ENCODE measurements around the gene IFT81.

IFT81 gene

GRCh38 chr12:110245369-110245772 lies 121.2 kb downstream of the IFT81 start:
- no peaks in the 10 kb centered on the region for H3K36me3 ChIP-seq (ENCODE audit: low read length)
- H3K27ac ChIP-seq (ENCODE audit: low read depth, low read length) = no peak overlapping the region
- H4K20me1 ChIP-seq (ENCODE audit: low read depth, low read length) = no peaks in the 10 kb centered on the region
- TF ChIP-seq CTCF (IDR thresholded peaks at IDR 0.05; ENCODE audit: insufficient read depth, low read length, poor library complexity, severe bottlenecking) (peak; percentile 68), EZH2phosphoT487 (conservative IDR thresholded peaks at IDR 0.05; ENCODE audit: low read length) (no peak)
- H3K4me2 ChIP-seq (ENCODE audit: low read depth, low read length, poor library complexity, severe bottlenecking) = no peak overlapping the region
- H3F3A ChIP-seq (ENCODE audit: insufficient read depth) = no peaks in the 10 kb centered on the region
- no peaks in the 10 kb centered on the region for H3K79me2 ChIP-seq (ENCODE audit: insufficient read depth, low read length)
- no peaks in the 10 kb centered on the region for H3K27me3 ChIP-seq (ENCODE audit: low read length)
- no peaks in the 10 kb centered on the region for H3K9me2 ChIP-seq (replicated peaks; ENCODE audit: insufficient read depth, low read length)
- H3K4me3 ChIP-seq (ENCODE audit: insufficient read depth, low read length, poor library complexity, severe bottlenecking) = no peak overlapping the region
- H2AFZ ChIP-seq (ENCODE audit: low read depth, low read length, severe bottlenecking) = no peak overlapping the region
- no peak overlapping the region for H3K9ac ChIP-seq (ENCODE audit: low read length)
- H3K9me3 ChIP-seq (ENCODE audit: insufficient read depth, low read length) = no peaks in the 10 kb centered on the region

DNA sequence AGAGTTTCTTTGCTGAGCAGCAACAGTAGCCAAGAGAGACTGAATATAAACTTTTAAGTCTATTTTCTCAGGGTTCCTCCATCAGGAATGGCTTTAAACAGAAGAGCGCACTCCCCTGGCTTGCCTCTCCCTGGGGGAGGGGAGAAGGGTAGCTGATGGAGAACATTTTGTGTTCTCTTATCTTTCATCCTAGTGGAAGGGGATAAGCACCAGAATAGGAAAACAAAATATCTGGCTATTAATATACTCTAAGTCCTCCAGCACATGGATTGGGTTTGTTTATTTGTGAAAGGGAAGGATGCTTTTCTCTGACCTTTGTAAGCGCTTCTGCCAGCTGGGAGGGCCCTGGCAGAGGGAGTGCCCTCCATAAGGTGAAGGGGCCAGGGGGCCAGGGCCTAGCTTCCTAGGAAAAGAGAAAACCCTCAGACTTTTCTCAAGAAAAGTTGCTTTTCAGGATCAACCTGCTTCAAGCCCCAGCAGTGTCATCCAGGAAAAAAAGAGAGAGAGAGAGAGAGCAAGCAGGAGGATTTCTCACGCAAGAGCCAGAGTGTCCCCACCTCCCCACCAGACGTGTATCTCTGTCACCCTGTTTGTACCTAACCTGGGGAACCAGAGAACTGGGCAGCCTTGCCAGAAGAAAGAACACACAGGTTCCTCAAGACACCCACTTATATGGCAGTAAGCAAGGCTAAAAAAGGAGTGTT lies 122.6 kb downstream of the IFT81 start:
- Histone ChIP-seq H3K9ac (ENCODE audit: low read length) (no peak overlapping the region), H3K9me3 (ENCODE audit: insufficient read depth, low read length) (no peaks in the 10 kb centered on the region), H3F3A (ENCODE audit: insufficient read depth) (no peaks in the 10 kb centered on the region), H2AFZ (ENCODE audit: low read depth, low read length, severe bottlenecking) (no peak overlapping the region), H3K27ac (ENCODE audit: low read depth, low read length) (no peak overlapping the region), H3K36me3 (ENCODE audit: low read length) (no peaks in the 10 kb centered on the region), H3K27me3 (ENCODE audit: low read length) (no peaks in the 10 kb centered on the region), H4K20me1 (ENCODE audit: low read depth, low read length) (no peaks in the 10 kb centered on the region), H3K4me2 (ENCODE audit: low read depth, low read length, poor library complexity, severe bottlenecking) (no peak overlapping the region), H3K79me2 (ENCODE audit: insufficient read depth, low read length) (no peaks in the 10 kb centered on the region), H3K9me2 (replicated peaks; ENCODE audit: insufficient read depth, low read length) (no peaks in the 10 kb centered on the region), H3K4me3 (ENCODE audit: insufficient read depth, low read length, poor library complexity, severe bottlenecking) (no peak overlapping the region)
- TF ChIP-seq EZH2phosphoT487 (conservative IDR thresholded peaks at IDR 0.05; ENCODE audit: low read length) (no peak), CTCF (IDR thresholded peaks at IDR 0.05; ENCODE audit: insufficient read depth, low read length, poor library complexity, severe bottlenecking) (no peak)

- H3K9me2 ChIP-seq (replicated peaks; ENCODE audit: insufficient read depth, low read length) = no peaks in the 10 kb centered on the region
- H3K27ac ChIP-seq (ENCODE audit: low read depth, low read length) = no peak overlapping the region
- no peaks in the 10 kb centered on the region for H3K79me2 ChIP-seq (ENCODE audit: insufficient read depth, low read length)
- no peaks in the 10 kb centered on the region for H3K36me3 ChIP-seq (ENCODE audit: low read length)
- no peaks in the 10 kb centered on the region for H3F3A ChIP-seq (ENCODE audit: insufficient read depth)
- no peaks in the 10 kb centered on the region for H3K9me3 ChIP-seq (ENCODE audit: insufficient read depth, low read length)
- H4K20me1 ChIP-seq (ENCODE audit: low read depth, low read length) = no peaks in the 10 kb centered on the region
- no peak overlapping the region for H3K4me2 ChIP-seq (ENCODE audit: low read depth, low read length, poor library complexity, severe bottlenecking)
- no peak for TF ChIP-seq CTCF (IDR thresholded peaks at IDR 0.05; ENCODE audit: insufficient read depth, low read length, poor library complexity, severe bottlenecking)
- no peak for TF ChIP-seq EZH2phosphoT487 (conservative IDR thresholded peaks at IDR 0.05; ENCODE audit: low read length)
- no peaks in the 10 kb centered on the region for H3K27me3 ChIP-seq (ENCODE audit: low read length)
- no peak overlapping the region for H2AFZ ChIP-seq (ENCODE audit: low read depth, low read length, severe bottlenecking)
- H3K4me3 ChIP-seq (ENCODE audit: insufficient read depth, low read length, poor library complexity, severe bottlenecking) = no peak overlapping the region
- no peak overlapping the region for H3K9ac ChIP-seq (ENCODE audit: low read length)
Measured at GRCh38 chr12:110247340-110248095, 123.4 kb downstream of the IFT81 start.
